SKM-1 treated with dmso at 0.1 percent for 144 hours (cell line): Measurements from ENCODE around the gene TEX261.
"Not testable (repeated sequence)": the region's sequence is repeated elsewhere in the genome, so short reads cannot be mapped to it uniquely, and the experiment has no call there.

ENCODE experiments used
- DNase-seq: peaks from one replicate; lab custom pipeline; 2025; ENCODE audit not compliant: unreplicated experiment; lab: John Stamatoyannopoulos, UW

The TEX261 gene

GRCh38 chr2:71000780-71001591, 6.3 kb upstream of the TEX261 start:
- DNase-seq = peak; percentile 50

- DNase-seq = not testable (repeated sequence)
These were observed 5.3 kb upstream of the TEX261 start for GRCh38 chr2:70999931-71000330.

- peak; percentile 29 for DNase-seq
These were observed 4.7 kb upstream of the TEX261 start for GRCh38 chr2:70999362-70999761.

- not testable (repeated sequence) for DNase-seq
These were observed 4.2 kb upstream of the TEX261 start for GRCh38 chr2:70998885-70999284.

- peak; percentile 37 for DNase-seq
These were observed 705 bp upstream of the TEX261 start for GRCh38 chr2:70995426-70995729.

- no peak for DNase-seq
These were observed 519 bp downstream of the TEX261 start for GRCh38 chr2:70994009-70994698.

- no peak for DNase-seq
These were observed 1.5 kb downstream of the TEX261 start for GRCh38 chr2:70992945-70993853.

GRCh38 chr2:70991742-70992141, 2.9 kb downstream of the TEX261 start:
- DNase-seq = no peak

GRCh38 chr2:70991142-70991541, 3.5 kb downstream of the TEX261 start:
- no peak for DNase-seq

GRCh38 chr2:70990216-70990615, 4.5 kb downstream of the TEX261 start:
- DNase-seq = no peak

- no peak for DNase-seq
These were observed 5.7 kb downstream of the TEX261 start for GRCh38 chr2:70988726-70989648.

- no peak for DNase-seq
These were observed 6.5 kb downstream of the TEX261 start for GRCh38 chr2:70988151-70988550.

GRCh38 chr2:70987386-70987785, 7.3 kb downstream of the TEX261 start:
- no peak for DNase-seq

GRCh38 chr2:70986499-70987189, 8.0 kb downstream of the TEX261 start:
- no peak for DNase-seq

GRCh38 chr2:70985956-70986355, 8.7 kb downstream of the TEX261 start:
- no peak for DNase-seq

GRCh38 chr2:70985283-70985688, 9.4 kb downstream of the TEX261 start:
- no peak for DNase-seq

- DNase-seq = no peak
These were observed 9.9 kb downstream of the TEX261 start for GRCh38 chr2:70984576-70985282.

- DNase-seq = no peak
These were observed 10.5 kb downstream of the TEX261 start for GRCh38 chr2:70984228-70984575.

- no peak for DNase-seq
These were observed 11.0 kb downstream of the TEX261 start for GRCh38 chr2:70983506-70984227.
